Activated naive CD8-positive, alpha-beta T cell (primary cell): ENCODE data around the gene RAB37.

Experiments used
- H3K27ac Mint-ChIP-seq: one replicate; pipeline ENCODE4 v1.8.0; 2021; ENCODE audit warnings: mixed read lengths
- H3K27me3 Mint-ChIP-seq: one replicate; pipeline ENCODE4 v1.8.0; 2021; ENCODE audit warnings: mixed read lengths
- H3K36me3 Mint-ChIP-seq: one replicate; pipeline ENCODE4 v1.8.0; 2021; ENCODE audit warnings: mixed read lengths
- H3K4me1 Mint-ChIP-seq: one replicate; pipeline ENCODE4 v1.8.0; 2021; ENCODE audit warnings: low read depth, mixed read lengths
- H3K4me3 Mint-ChIP-seq: one replicate; pipeline ENCODE4 v1.8.0; 2021; ENCODE audit warnings: mild to moderate bottlenecking, mixed read lengths
- H3K9me3 Mint-ChIP-seq: one replicate; pipeline ENCODE4 v1.8.0; 2021; ENCODE audit warnings: low read depth, mixed read lengths

RAB37 gene

GRCh38 chr17:74759243-74759801 is 22.3 kb downstream of the RAB37 start:
- H3K4me1 Mint-ChIP-seq, result peaks cover 66% of the 10 kb centered on the region
- no peaks in the 10 kb centered on the region for H3K27me3 Mint-ChIP-seq
- H3K27ac Mint-ChIP-seq, result peak overlapping the region; percentile 82
- no peaks in the 10 kb centered on the region for H3K36me3 Mint-ChIP-seq
- no peaks in the 10 kb centered on the region for H3K9me3 Mint-ChIP-seq
- H3K4me3 Mint-ChIP-seq, result peak overlapping the region; percentile 77

- H3K36me3 Mint-ChIP-seq, result no peaks in the 10 kb centered on the region
- peaks cover 60% of the 10 kb centered on the region for H3K4me1 Mint-ChIP-seq
- peak overlapping the region; percentile 77 for H3K4me3 Mint-ChIP-seq
- H3K9me3 Mint-ChIP-seq, result no peaks in the 10 kb centered on the region
- peak overlapping the region; percentile 82 for H3K27ac Mint-ChIP-seq
- no peaks in the 10 kb centered on the region for H3K27me3 Mint-ChIP-seq
These were observed 22.9 kb downstream of the RAB37 start for GRCh38 chr17:74759941-74760340.

- no peaks in the 10 kb centered on the region for H3K36me3 Mint-ChIP-seq
- no peaks in the 10 kb centered on the region for H3K9me3 Mint-ChIP-seq
- H3K4me1 Mint-ChIP-seq, result peaks cover 54% of the 10 kb centered on the region
- peak overlapping the region; percentile 68 for H3K27ac Mint-ChIP-seq
- no peaks in the 10 kb centered on the region for H3K27me3 Mint-ChIP-seq
- H3K4me3 Mint-ChIP-seq, result no peak overlapping the region
These were observed 23.5 kb downstream of the RAB37 start for GRCh38 chr17:74760404-74761105.

GRCh38 chr17:74761419-74761818 is 24.4 kb downstream of the RAB37 start:
- peak overlapping the region; percentile 82 for H3K27ac Mint-ChIP-seq
- no peaks in the 10 kb centered on the region for H3K27me3 Mint-ChIP-seq
- peaks cover 53% of the 10 kb centered on the region for H3K4me1 Mint-ChIP-seq
- H3K4me3 Mint-ChIP-seq, result no peak overlapping the region
- no peaks in the 10 kb centered on the region for H3K9me3 Mint-ChIP-seq
- H3K36me3 Mint-ChIP-seq, result peaks cover 2% of the 10 kb centered on the region

GRCh38 chr17:74761931-74762330 is 24.9 kb downstream of the RAB37 start:
- peaks cover 48% of the 10 kb centered on the region for H3K4me1 Mint-ChIP-seq
- H3K36me3 Mint-ChIP-seq, result peaks cover 2% of the 10 kb centered on the region
- H3K27ac Mint-ChIP-seq, result peak overlapping the region; percentile 10
- no peaks in the 10 kb centered on the region for H3K9me3 Mint-ChIP-seq
- no peaks in the 10 kb centered on the region for H3K27me3 Mint-ChIP-seq
- H3K4me3 Mint-ChIP-seq, result no peak overlapping the region

- H3K27ac Mint-ChIP-seq, result peak overlapping the region; percentile 61
- H3K4me1 Mint-ChIP-seq, result peaks cover 33% of the 10 kb centered on the region
- no peaks in the 10 kb centered on the region for H3K9me3 Mint-ChIP-seq
- peaks cover 2% of the 10 kb centered on the region for H3K36me3 Mint-ChIP-seq
- H3K27me3 Mint-ChIP-seq, result no peaks in the 10 kb centered on the region
- H3K4me3 Mint-ChIP-seq, result no peak overlapping the region
These were observed 26.7 kb downstream of the RAB37 start for GRCh38 chr17:74763565-74764387.

GRCh38 chr17:74764751-74765286 is 27.8 kb downstream of the RAB37 start:
- no peak overlapping the region for H3K27ac Mint-ChIP-seq
- H3K4me1 Mint-ChIP-seq, result peaks cover 26% of the 10 kb centered on the region
- H3K36me3 Mint-ChIP-seq, result peaks cover 2% of the 10 kb centered on the region

GRCh38 chr17:74766413-74766812 is 29.4 kb downstream of the RAB37 start:
- Mint-ChIP-seq H3K9me3 (no peaks in the 10 kb centered on the region), H3K36me3 (peaks cover 2% of the 10 kb centered on the region), H3K4me3 (no peak overlapping the region), H3K27ac (peak overlapping the region; percentile 82), H3K4me1 (peaks cover 20% of the 10 kb centered on the region), H3K27me3 (no peaks in the 10 kb centered on the region)

More at GRCh38 chr17:74764751-74765286, 27.8 kb downstream of the RAB37 start:
- H3K4me3 Mint-ChIP-seq, result no peak overlapping the region
- H3K9me3 Mint-ChIP-seq, result no peaks in the 10 kb centered on the region
- no peaks in the 10 kb centered on the region for H3K27me3 Mint-ChIP-seq

GRCh38 chr17:74767111-74767516 is 30.1 kb downstream of the RAB37 start:
- no peaks in the 10 kb centered on the region for H3K9me3 Mint-ChIP-seq
- no peak overlapping the region for H3K4me3 Mint-ChIP-seq
- peak overlapping the region; percentile 82 for H3K27ac Mint-ChIP-seq
- H3K27me3 Mint-ChIP-seq, result no peaks in the 10 kb centered on the region
- H3K36me3 Mint-ChIP-seq, result peaks cover 2% of the 10 kb centered on the region
- H3K4me1 Mint-ChIP-seq, result peaks cover 19% of the 10 kb centered on the region

- Mint-ChIP-seq H3K9me3 (no peaks in the 10 kb centered on the region), H3K4me3 (no peak overlapping the region), H3K27ac (peak overlapping the region; percentile 80), H3K27me3 (no peaks in the 10 kb centered on the region), H3K36me3 (peaks cover 2% of the 10 kb centered on the region), H3K4me1 (peaks cover 22% of the 10 kb centered on the region)
These were observed 31.2 kb downstream of the RAB37 start for GRCh38 chr17:74768069-74768762.

- Mint-ChIP-seq H3K27ac (peak overlapping the region; percentile 80), H3K9me3 (no peaks in the 10 kb centered on the region), H3K4me3 (no peak overlapping the region), H3K4me1 (peaks cover 24% of the 10 kb centered on the region), H3K27me3 (no peaks in the 10 kb centered on the region), H3K36me3 (peaks cover 2% of the 10 kb centered on the region)
These were observed 31.7 kb downstream of the RAB37 start for GRCh38 chr17:74768763-74769114.

GRCh38 chr17:74769266-74769855 is 32.3 kb downstream of the RAB37 start:
- Mint-ChIP-seq H3K4me1 (peaks cover 29% of the 10 kb centered on the region), H3K36me3 (peaks cover 4% of the 10 kb centered on the region), H3K4me3 (no peak overlapping the region), H3K27ac (peak overlapping the region; percentile 23), H3K9me3 (no peaks in the 10 kb centered on the region), H3K27me3 (no peaks in the 10 kb centered on the region)

- no peaks in the 10 kb centered on the region for H3K9me3 Mint-ChIP-seq
- H3K36me3 Mint-ChIP-seq, result peaks cover 4% of the 10 kb centered on the region
- no peaks in the 10 kb centered on the region for H3K27me3 Mint-ChIP-seq
- H3K27ac Mint-ChIP-seq, result peak overlapping the region; percentile 68
- peaks cover 29% of the 10 kb centered on the region for H3K4me1 Mint-ChIP-seq
- no peak overlapping the region for H3K4me3 Mint-ChIP-seq
These were observed 32.9 kb downstream of the RAB37 start for GRCh38 chr17:74769856-74770497.
